Measurements from ENCODE around the gene C1QTNF8. TPM values are rescaled to one million over a fixed set of nuclear protein-coding genes. Genes with fewer than 3 reads are reported as not detected.

Gene C1QTNF8
- total and polyA plus RNA-seq, 2 of the 8 experiments (the other 6 are each of a cell fraction or from before 2014, with no cell fraction given): not detected

DNA sequence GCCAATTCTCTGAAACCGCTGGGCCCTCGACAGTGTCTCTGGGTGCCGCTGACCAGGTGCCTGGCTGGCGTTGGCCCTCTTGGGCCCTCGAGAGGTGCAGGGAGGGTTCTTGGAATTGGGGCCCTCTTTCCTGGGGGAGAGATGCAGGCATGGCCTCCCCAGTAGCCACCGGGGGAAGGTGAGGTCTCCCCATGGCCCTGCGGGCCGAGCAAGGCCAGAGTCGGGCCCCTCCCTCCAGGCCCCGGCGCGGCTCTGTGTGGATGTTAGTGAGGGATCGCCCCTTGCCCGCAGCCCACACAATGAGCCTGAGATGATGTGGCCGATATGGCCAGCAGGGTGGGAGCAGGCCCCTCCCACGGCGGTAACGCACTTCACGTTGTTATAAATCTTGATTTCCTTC is 23.1 kb upstream of the C1QTNF8 start:
- H3K79me1 ChIP-seq (ENCODE audit: low read depth, low read length): no peaks in the 10 kb centered on the region
- no peak overlapping the region for H2BK12ac ChIP-seq (ENCODE audit: low read depth, low read length)
- no peak overlapping the region for H3K14ac ChIP-seq (ENCODE audit: insufficient read length)
- H3K27ac ChIP-seq (ENCODE audit: low read depth, low read length): no peak overlapping the region
- ChIA-PET CTCF (ENCODE audit: partially characterized antibody) (interaction anchor here (0.7 to 1.4 kb wide), 4 partner anchors 26 to 69 kb away, joined by 3 read pairs; no protein-coding TSS in a partner anchor), POLR2A (ENCODE audit: partially characterized antibody) (no interaction called here)
- H4K5ac ChIP-seq (ENCODE audit: insufficient read length, low read depth, low read length): no peak overlapping the region
- no peaks in the 10 kb centered on the region for H3K36me3 ChIP-seq (ENCODE audit: control insufficient read depth in 2 of 4, insufficient read depth in 4 of 4, low read length in 3 of 4)
- no peak for FAIRE-seq
- no peak overlapping the region for H3K4me3 ChIP-seq (ENCODE audit: extremely low read depth in 1 of 4, insufficient read depth in 2 of 4, low read depth in 3 of 4, low read length in 4 of 4)
- no peak overlapping the region for H3K18ac ChIP-seq (ENCODE audit: extremely low read depth, low read length)
- H4K8ac ChIP-seq (ENCODE audit: extremely low read depth, insufficient read depth, low read length): peak overlapping the region; percentile 79; the same call in 1 of the 2 replicates
- no peak overlapping the region for H3K23ac ChIP-seq (ENCODE audit: insufficient read length)
- H4K91ac ChIP-seq (replicated peaks; ENCODE audit: insufficient read length, low read length): no peak overlapping the region
- no peaks in the 10 kb centered on the region for H3K79me2 ChIP-seq (ENCODE audit: control insufficient read depth in 1 of 2, insufficient read depth in 2 of 2, low read length in 2 of 2)
- no peak overlapping the region for H3K9ac ChIP-seq (replicated peaks in 1 of 4; ENCODE audit: extremely low read depth in 1 of 4, low read depth in 3 of 4, low read length in 3 of 4)
- no peak overlapping the region for H2BK15ac ChIP-seq (ENCODE audit: low read length)
- DNase-seq (ENCODE audit: low read depth in 1 of 2, low spot score in 2 of 2): no peak
- H2BK20ac ChIP-seq (ENCODE audit: low read length): no peak overlapping the region
- H3K23me2 ChIP-seq (ENCODE audit: low read depth, low read length): no peaks in the 10 kb centered on the region
- H2AK5ac ChIP-seq (ENCODE audit: low read depth, low read length): no peak overlapping the region
- H3K4ac ChIP-seq (replicated peaks; ENCODE audit: insufficient read length, low read depth, low read length): no peak overlapping the region
- H3K56ac ChIP-seq (replicated peaks; ENCODE audit: insufficient read length, low read depth, low read length): no peak overlapping the region
- H3K9me3 ChIP-seq (ENCODE audit: insufficient read depth in 2 of 2, low read depth in 1 of 2, low read length in 1 of 2): no peaks in the 10 kb centered on the region
- no peaks in the 10 kb centered on the region for H3K27me3 ChIP-seq (replicated peaks in 1 of 4; ENCODE audit: control insufficient read depth in 3 of 4, extremely low read depth in 1 of 4, insufficient read depth in 3 of 4, low read length in 3 of 4)
- no peak overlapping the region for H2AFZ ChIP-seq (ENCODE audit: low read length)
- H2BK5ac ChIP-seq (ENCODE audit: low read depth, low read length): no peak overlapping the region
- WGBS, 2 experiments (ENCODE audit: extremely low coverage in 1 of 2, insufficient coverage in 1 of 2, insufficient read length in 1 of 2, insufficient replicate concordance in 2 of 2, low coverage in 1 of 2, low lambda C conversion rate in 2 of 2, missing lambda C conversion rate in 1 of 2): 86% methylated on average over 19 of the region's 19 CpGs; no CpG with 5 or more reads in 1 of the 2 experiments
- H3K4me1 ChIP-seq (replicated peaks in 1 of 4; ENCODE audit: control insufficient read depth in 3 of 4, insufficient read depth in 4 of 4, low read length in 3 of 4): peaks cover 0 to 3% (median 0%) of the 10 kb centered on the region in 4 experiments; a peak in 2 of 7 replicates
- peaks cover 0 to 1% of the 10 kb centered on the region in 2 experiments for H4K20me1 ChIP-seq (replicated peaks in 1 of 2; ENCODE audit: control insufficient read depth in 1 of 2, insufficient read depth in 2 of 2, low read length in 2 of 2)
- H3K4me2 ChIP-seq (ENCODE audit: insufficient read depth in 1 of 2, low read depth in 2 of 2, low read length in 2 of 2): no peak overlapping the region
- no peak overlapping the region for H2BK120ac ChIP-seq (replicated peaks; ENCODE audit: low read depth, low read length)
- TF ChIP-seq SP2 (IDR thresholded peaks at IDR 0.05; ENCODE audit: low read length): no peak
- no peak for TF ChIP-seq SP1 (IDR thresholded peaks at IDR 0.05; ENCODE audit: low read depth, low read length)

Measured in H1 (cell line).